Activated T-cell treated with anti-CD3 and anti-CD28 coated beads for 24 hours (primary cell): ENCODE measurements around the gene ARPIN.
"Not testable (repeated sequence)": the region's sequence is repeated elsewhere in the genome, so short reads cannot be mapped to it uniquely, and the experiment has no call there.

Source experiments
- DNase-seq: peaks from one replicate; pipeline ENCODE4 v3.0.0-alpha.2; 2020; ENCODE audit warnings: low read depth

Gene ARPIN

DNA sequence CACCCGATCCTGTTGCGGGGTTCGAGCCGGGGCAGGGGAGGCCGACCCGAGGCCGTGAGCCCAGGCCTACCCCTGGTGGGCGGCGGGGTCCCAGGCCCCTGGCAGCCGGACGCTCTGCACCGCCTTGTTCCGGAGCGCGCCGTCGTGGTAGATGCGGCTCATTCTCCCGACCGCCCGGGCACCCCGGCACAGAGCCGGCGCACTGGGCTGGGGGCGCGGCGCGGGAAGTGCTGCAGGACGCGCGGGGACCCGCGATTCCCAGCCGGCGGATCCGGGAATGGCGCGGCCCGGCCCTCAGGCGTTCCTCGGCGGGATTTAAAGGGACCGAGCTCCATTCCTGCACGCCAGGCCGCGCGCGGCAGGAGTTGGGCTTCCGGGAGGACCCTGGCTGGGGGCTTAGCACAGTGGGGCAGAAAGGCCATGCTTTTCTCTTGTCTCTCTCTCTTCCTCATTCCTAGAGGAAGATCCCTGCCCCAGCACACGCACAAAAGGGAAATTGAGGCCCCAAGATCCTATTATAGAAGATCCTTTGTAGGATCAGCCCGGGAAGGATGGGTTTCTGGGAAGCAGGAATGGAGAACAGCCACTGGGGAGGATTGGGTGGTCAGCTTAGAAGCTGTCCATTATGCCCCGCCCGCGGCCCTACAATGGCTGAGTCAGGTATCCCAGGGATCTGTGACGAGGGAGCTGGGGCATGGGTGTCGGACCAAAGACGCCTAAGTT, at the start of gene ARPIN:
ARPIN (minus strand) TSS at position 279 of the 723 bp plus-strand sequence; CDS start at position 162, 117 bp downstream.
- no peak for DNase-seq

GRCh38 chr15:89958107-89958805, 45.5 kb upstream of the ARPIN start:
- no peak for DNase-seq

- not testable (repeated sequence) for DNase-seq
These were observed 42.8 kb upstream of the ARPIN start for GRCh38 chr15:89955449-89955998.

- DNase-seq, result no peak
These were observed 41.8 kb upstream of the ARPIN start for GRCh38 chr15:89954541-89954940.

DNA sequence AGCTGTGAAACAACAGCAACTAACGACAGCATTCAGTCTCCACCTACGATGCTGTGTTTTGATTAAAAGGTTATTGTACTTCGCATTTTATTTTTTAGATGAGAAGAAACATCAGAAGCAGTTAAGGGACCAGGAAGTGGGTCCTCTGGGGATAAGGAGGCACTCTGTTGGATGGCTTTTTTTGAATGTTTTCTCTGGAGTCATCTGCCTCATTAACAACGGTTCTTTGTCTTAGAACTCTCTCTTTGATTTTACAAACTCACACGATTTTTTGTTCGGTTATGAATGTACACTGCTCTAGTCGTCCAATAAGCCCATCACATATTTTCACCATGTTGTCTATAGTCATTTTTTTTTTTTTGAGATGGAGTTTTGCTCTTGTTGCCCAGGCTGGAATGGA, 36.0 kb upstream of the ARPIN start:
- DNase-seq, result no peak

- DNase-seq, result no peak
These were observed 34.6 kb upstream of the ARPIN start for GRCh38 chr15:89947385-89947784.

- DNase-seq, result no peak
These were observed 34.0 kb upstream of the ARPIN start for GRCh38 chr15:89946681-89947299.

DNA sequence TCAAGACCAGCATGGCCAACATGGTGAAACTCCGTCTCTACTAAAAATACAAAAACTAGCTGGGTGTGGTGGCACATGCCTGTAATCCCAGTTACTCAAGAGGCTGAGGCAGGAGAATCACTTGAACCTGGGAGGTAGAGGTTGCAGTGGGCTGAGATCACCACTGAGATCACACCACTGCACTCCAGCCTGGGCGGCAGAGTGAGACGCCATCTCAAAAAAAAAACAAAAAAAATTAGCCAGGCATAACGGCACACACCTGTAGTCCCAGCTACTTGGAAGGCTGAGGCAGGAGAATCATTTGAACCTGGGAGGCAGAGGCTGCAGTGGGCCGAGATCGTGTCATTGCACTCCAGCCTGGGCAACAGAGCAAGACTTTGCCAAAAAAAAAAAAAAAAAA, 31.0 kb upstream of the ARPIN start:
- not testable (repeated sequence) for DNase-seq

- DNase-seq, result no peak
These were observed 27.2 kb upstream of the ARPIN start for GRCh38 chr15:89939910-89940309.

GRCh38 chr15:89939377-89939776, 26.6 kb upstream of the ARPIN start:
- DNase-seq, result not testable (repeated sequence)

- no peak for DNase-seq
These were observed 24.9 kb upstream of the ARPIN start for GRCh38 chr15:89937365-89938350.

DNA sequence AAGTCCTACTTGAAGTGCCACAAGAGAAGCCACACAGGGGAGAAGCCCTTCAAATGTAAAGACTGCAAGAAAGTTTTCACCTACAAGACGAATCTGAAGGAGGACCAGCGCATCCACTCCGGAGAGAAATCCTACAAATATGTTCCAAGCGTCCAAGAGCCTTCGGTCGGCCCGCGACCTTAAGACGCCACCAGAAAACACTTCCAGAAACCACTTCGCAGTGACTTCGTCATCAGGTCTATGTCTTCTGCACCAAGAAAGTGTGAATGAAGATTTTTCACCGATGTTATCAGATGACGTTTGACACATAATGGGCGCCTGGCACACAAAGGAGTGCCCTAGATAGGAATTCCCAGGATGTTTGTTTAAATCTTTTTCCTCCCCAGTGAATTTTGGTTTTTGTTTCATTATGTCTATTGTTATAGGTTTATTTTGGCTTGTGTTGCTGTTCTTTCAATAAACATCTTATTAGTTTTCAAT, 24.1 kb upstream of the ARPIN start:
- no peak for DNase-seq

DNA sequence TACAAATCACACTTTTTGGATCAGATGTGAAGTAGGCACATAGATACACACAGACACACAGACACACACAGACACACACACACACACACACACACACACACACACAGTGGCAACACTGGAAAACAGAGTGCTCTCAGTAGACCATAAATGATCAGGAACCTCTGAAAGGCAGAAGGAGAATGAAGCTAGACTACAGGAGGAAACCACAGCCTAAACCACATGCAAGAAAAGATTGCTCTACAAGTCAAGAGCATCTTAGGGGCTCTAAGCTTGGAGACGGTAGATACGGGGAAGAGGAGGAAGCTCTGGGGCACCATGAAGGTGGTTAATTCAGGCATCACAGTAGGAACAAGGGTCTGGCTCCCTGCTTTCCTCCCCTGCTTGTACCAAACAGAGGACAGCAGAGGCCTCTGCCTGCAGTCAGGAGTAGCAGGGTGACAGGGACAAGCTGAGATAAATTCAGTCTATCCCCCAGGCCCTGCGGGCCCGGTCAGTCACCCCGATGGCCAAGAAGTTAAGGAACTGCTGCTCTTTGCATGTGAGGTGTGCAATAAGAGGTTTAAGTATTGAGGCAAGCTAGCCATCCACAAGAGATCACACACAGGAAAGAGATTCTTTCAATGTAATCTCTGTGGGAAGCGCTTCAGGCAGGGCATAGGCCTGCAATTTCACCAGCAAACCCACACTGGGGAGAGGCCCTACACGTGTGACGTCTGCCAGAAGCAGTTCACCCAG, 23.5 kb upstream of the ARPIN start:
- no peak for DNase-seq

DNA sequence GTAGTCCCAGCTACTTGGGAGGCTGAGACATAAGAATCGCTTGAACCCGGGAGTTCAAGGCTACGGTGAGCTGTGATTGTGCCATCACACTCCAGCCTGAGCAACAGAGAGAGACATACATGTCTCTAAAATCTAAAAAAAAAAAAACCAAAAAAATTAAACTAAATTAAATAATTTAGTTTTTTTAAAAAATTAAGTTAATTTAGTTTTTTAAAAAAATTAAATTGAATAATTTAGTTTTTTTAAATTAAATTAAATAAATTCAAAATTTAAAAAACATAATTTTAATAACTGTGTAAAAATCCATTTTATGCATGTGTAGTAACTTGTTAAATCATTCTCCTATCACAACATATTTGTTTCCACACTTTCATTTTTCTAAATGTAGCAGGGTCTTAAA, 20.1 kb upstream of the ARPIN start:
- DNase-seq, result no peak

- no peak for DNase-seq
These were observed 15.7 kb upstream of the ARPIN start for GRCh38 chr15:89928421-89928820.

GRCh38 chr15:89926158-89926557, 13.4 kb upstream of the ARPIN start:
- no peak for DNase-seq

GRCh38 chr15:89917442-89918101, 4.8 kb upstream of the ARPIN start:
- DNase-seq, result no peak

GRCh38 chr15:89916660-89917059, 3.9 kb upstream of the ARPIN start:
- no peak for DNase-seq

DNA sequence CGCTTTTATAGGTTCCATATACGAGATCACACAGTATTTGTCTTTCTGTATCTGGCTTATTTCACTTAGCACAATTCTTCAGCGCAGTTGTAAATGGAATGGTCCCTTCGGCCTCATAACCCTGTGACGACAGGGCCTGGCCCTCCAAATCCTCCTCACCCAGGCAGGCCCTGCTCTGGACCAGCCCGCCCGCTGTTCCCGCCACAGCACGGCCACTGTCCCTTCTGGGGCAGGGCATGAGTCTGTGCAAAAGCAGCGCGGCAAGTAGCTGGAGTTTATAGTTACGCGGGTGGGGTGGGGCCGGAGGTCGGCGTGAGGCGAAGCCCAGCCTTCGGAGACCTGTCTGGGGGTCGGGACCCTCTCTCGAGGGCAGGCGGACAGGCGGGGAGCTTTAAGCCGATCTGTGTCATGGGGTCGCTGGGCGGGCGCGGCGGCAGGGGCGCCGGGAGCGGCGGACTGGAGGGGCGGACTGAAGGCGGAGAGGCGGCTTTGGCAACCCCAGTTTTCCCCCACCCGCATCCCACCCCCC, 543 bp downstream of the ARPIN start:
- no peak for DNase-seq
